ENCODE results near the gene AFP. TPM values are rescaled to one million over a fixed set of nuclear protein-coding genes. Genes with fewer than 3 reads are reported as not detected.

AFP gene
- total and polyA plus RNA-seq, 2 donors (not counting 1 experiment from before 2014, with no cell fraction given) = not detected

DNA sequence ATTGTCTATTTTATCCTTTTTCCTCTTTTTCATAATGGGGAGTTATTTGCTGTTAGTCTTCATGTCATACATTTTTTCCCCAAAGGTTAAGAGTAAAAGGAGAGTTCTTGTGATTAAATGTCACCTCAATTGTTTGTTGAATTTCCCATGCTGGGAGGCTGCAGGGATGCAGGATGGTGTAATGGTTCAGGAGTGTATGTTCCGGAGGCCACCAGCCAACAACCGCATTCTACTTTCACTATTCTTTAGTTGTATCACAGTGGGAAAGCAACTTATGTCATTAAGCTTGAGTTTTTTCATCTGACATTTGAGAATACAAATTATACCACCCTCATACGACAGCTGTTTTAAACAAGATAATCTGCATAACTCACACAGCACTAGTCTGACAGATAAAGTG lies 15.4 kb downstream of the AFP start:
- H3K27ac Mint-ChIP-seq = no peak overlapping the region
- DNase-seq = no peak
- ChIA-PET CTCF (no interaction called here), POLR2A (no interaction called here)
- no peak overlapping the region for H3K27ac ChIP-seq (ENCODE audit: low read length in 2 of 2)
- H3K4me1 Mint-ChIP-seq = no peaks in the 10 kb centered on the region
- no peaks in the 10 kb centered on the region for H3K9me3 ChIP-seq (ENCODE audit: control extremely low read depth in 1 of 3, control insufficient read depth in 2 of 3, insufficient read depth in 1 of 3, low read length in 2 of 3)
- intact Hi-C loops (cut with micrococcal nuclease) = no loop called here
- no peaks in the 10 kb centered on the region for H3K4me1 ChIP-seq (ENCODE audit: control insufficient read depth in 2 of 2, insufficient read depth in 2 of 2, low read length in 2 of 2)
- no peak overlapping the region for H2AFZ ChIP-seq (ENCODE audit: insufficient read depth, low read depth, low read length, poor library complexity, severe bottlenecking)
- H3K9ac ChIP-seq (ENCODE audit: low read length) = no peak overlapping the region
- no peaks in the 10 kb centered on the region for H3K36me3 ChIP-seq (replicated peaks in 1 of 2; ENCODE audit: control extremely low read depth in 1 of 2, control insufficient read depth in 1 of 2, extremely low read depth in 1 of 2, insufficient read depth in 2 of 2, low read length in 1 of 2)
- no peak overlapping the region for H3K4me2 ChIP-seq (replicated peaks; ENCODE audit: low read depth, low read length, poor library complexity, severe bottlenecking)
- no CpG with 5 or more reads among the region's 3 CpGs for WGBS (ENCODE audit: insufficient coverage)
- H3K27me3 ChIP-seq (replicated peaks in 1 of 4; ENCODE audit: control extremely low read depth in 1 of 4, control insufficient read depth in 3 of 4, insufficient read depth in 4 of 4, low read length in 3 of 4) = peaks cover 0 to 4% (median 0%) of the 10 kb centered on the region in 4 experiments
- no peak for ATAC-seq (ENCODE audit: low read depth)
- no peaks in the 10 kb centered on the region for H3K9me3 Mint-ChIP-seq (ENCODE audit: insufficient read depth)
- H3K27me3 Mint-ChIP-seq = peaks cover 16% of the 10 kb centered on the region
- H3K4me3 Mint-ChIP-seq = no peak overlapping the region
- no peaks in the 10 kb centered on the region for H4K20me1 ChIP-seq (ENCODE audit: control insufficient read depth, insufficient read depth, low read length, poor library complexity, severe bottlenecking)
- TF ChIP-seq, protein P1, sequence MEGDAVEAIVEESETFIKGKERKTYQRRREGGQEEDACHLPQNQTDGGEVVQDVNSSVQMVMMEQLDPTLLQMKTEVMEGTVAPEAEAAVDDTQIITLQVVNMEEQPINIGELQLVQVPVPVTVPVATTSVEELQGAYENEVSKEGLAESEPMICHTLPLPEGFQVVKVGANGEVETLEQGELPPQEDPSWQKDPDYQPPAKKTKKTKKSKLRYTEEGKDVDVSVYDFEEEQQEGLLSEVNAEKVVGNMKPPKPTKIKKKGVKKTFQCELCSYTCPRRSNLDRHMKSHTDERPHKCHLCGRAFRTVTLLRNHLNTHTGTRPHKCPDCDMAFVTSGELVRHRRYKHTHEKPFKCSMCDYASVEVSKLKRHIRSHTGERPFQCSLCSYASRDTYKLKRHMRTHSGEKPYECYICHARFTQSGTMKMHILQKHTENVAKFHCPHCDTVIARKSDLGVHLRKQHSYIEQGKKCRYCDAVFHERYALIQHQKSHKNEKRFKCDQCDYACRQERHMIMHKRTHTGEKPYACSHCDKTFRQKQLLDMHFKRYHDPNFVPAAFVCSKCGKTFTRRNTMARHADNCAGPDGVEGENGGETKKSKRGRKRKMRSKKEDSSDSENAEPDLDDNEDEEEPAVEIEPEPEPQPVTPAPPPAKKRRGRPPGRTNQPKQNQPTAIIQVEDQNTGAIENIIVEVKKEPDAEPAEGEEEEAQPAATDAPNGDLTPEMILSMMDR (IDR thresholded peaks at IDR 0.05) = no peak
- no peak for TF ChIP-seq EZH2 (IDR thresholded peaks at IDR 0.05; ENCODE audit: borderline replicate concordance, insufficient read depth, low read depth, low read length, poor library complexity, severe bottlenecking)
- H3K79me2 ChIP-seq (ENCODE audit: control insufficient read depth, insufficient read depth, low read length) = no peaks in the 10 kb centered on the region
- no peak overlapping the region for H3K4me3 ChIP-seq (ENCODE audit: control extremely low read depth in 1 of 5, extremely low read depth in 1 of 5, insufficient read depth in 1 of 5, low read depth in 2 of 5, low read length in 4 of 5)

- WGBS (ENCODE audit: insufficient coverage) = 100% methylated on average over 2 of the region's 4 CpGs
- H3K79me2 ChIP-seq (ENCODE audit: control insufficient read depth, insufficient read depth, low read length) = no peaks in the 10 kb centered on the region
- no peak overlapping the region for H3K9ac ChIP-seq (ENCODE audit: low read length)
- no peaks in the 10 kb centered on the region for H3K4me1 ChIP-seq (ENCODE audit: control insufficient read depth in 2 of 2, insufficient read depth in 2 of 2, low read length in 2 of 2)
- DNase-seq = no peak
- H3K4me3 ChIP-seq (ENCODE audit: control extremely low read depth in 1 of 5, extremely low read depth in 1 of 5, insufficient read depth in 1 of 5, low read depth in 2 of 5, low read length in 4 of 5) = no peak overlapping the region
- Mint-ChIP-seq H3K9me3 (ENCODE audit: insufficient read depth) (no peaks in the 10 kb centered on the region), H3K27ac (no peak overlapping the region), H3K4me1 (no peaks in the 10 kb centered on the region), H3K27me3 (peaks cover 16% of the 10 kb centered on the region), H3K4me3 (no peak overlapping the region)
- no peaks in the 10 kb centered on the region for H4K20me1 ChIP-seq (ENCODE audit: control insufficient read depth, insufficient read depth, low read length, poor library complexity, severe bottlenecking)
- ChIA-PET POLR2A (no interaction called here), CTCF (no interaction called here)
- no peak overlapping the region for H3K27ac ChIP-seq (ENCODE audit: low read length in 2 of 2)
- no peak for ATAC-seq (ENCODE audit: low read depth)
- H3K36me3 ChIP-seq (replicated peaks in 1 of 2; ENCODE audit: control extremely low read depth in 1 of 2, control insufficient read depth in 1 of 2, extremely low read depth in 1 of 2, insufficient read depth in 2 of 2, low read length in 1 of 2) = no peaks in the 10 kb centered on the region
- no peak overlapping the region for H2AFZ ChIP-seq (ENCODE audit: insufficient read depth, low read depth, low read length, poor library complexity, severe bottlenecking)
- intact Hi-C loops (cut with micrococcal nuclease) = no loop called here
- H3K27me3 ChIP-seq (replicated peaks in 1 of 4; ENCODE audit: control extremely low read depth in 1 of 4, control insufficient read depth in 3 of 4, insufficient read depth in 4 of 4, low read length in 3 of 4) = peaks cover 0 to 4% (median 0%) of the 10 kb centered on the region in 4 experiments
- H3K4me2 ChIP-seq (replicated peaks; ENCODE audit: low read depth, low read length, poor library complexity, severe bottlenecking) = no peak overlapping the region
- TF ChIP-seq EZH2 (IDR thresholded peaks at IDR 0.05; ENCODE audit: borderline replicate concordance, insufficient read depth, low read depth, low read length, poor library complexity, severe bottlenecking) = no peak
- TF ChIP-seq, protein P1 (IDR thresholded peaks at IDR 0.05) = no peak
- H3K9me3 ChIP-seq (ENCODE audit: control extremely low read depth in 1 of 3, control insufficient read depth in 2 of 3, insufficient read depth in 1 of 3, low read length in 2 of 3) = no peaks in the 10 kb centered on the region
Measured at GRCh38 chr4:73451981-73452747, 16.1 kb downstream of the AFP start.
